Transverse colon (tissue), 3 donors: ENCODE measurements around the gene YTHDF2.

Experiments
- CTCF ChIP-seq, 5 experiments: fragments of 200-600 bp in 3 of 5; fragments of 450-650 bp in 2 of 5; sonication (generic) in 3 of 5; IDR thresholded peaks; 1 replicate in 2 of 5; 2 replicates in 3 of 5; pipeline ENCODE4 v1.5.1; 2016 to 2017; ENCODE audit warnings: antibody characterized with exemption in 5 of 5, inconsistent platforms in 3 of 5, mild to moderate bottlenecking in 2 of 5, moderate library complexity in 1 of 5
- EP300 ChIP-seq: sonication (generic); formaldehyde crosslinking; IDR thresholded peaks from one replicate; pipeline ENCODE4 v1.6.1; 2017; ENCODE audit warnings: antibody characterized with exemption, low read depth

GRCh38 chr1:28759257-28759656 lies 22.5 kb downstream of the YTHDF2 start:
- no peak for TF ChIP-seq CTCF (IDR thresholded peaks at IDR 0.05)
- TF ChIP-seq EP300, result no peak
